ENCODE measurements around the gene SRGAP2C.
"Not testable (repeated sequence)": the region's sequence is repeated elsewhere in the genome, so short reads cannot be mapped to it uniquely, and the experiment has no call there.

The SRGAP2C gene

GRCh38 chr1:121362234-121362883, 177.6 kb downstream of the SRGAP2C start:
- H3K4me2 ChIP-seq (ENCODE audit: low read depth, low read length, poor library complexity, severe bottlenecking); H3K36me3 ChIP-seq (ENCODE audit: low read length); H2AFZ ChIP-seq (ENCODE audit: low read depth, low read length, severe bottlenecking); H3K27ac ChIP-seq (ENCODE audit: low read depth, low read length); H4K20me1 ChIP-seq (ENCODE audit: low read depth, low read length); H3K4me3 ChIP-seq (ENCODE audit: insufficient read depth, low read length, poor library complexity, severe bottlenecking); H3F3A ChIP-seq (ENCODE audit: insufficient read depth); H3K27me3 ChIP-seq (ENCODE audit: low read length); H3K9ac ChIP-seq (ENCODE audit: low read length); H3K9me3 ChIP-seq (ENCODE audit: insufficient read depth, low read length); H3K79me2 ChIP-seq (ENCODE audit: insufficient read depth, low read length); H3K9me2 ChIP-seq (replicated peaks; ENCODE audit: insufficient read depth, low read length): not testable (repeated sequence)

GRCh38 chr1:121365316-121365715, 180.5 kb downstream of the SRGAP2C start:
- not testable (repeated sequence) for H3F3A ChIP-seq (ENCODE audit: insufficient read depth); H3K27ac ChIP-seq (ENCODE audit: low read depth, low read length); H2AFZ ChIP-seq (ENCODE audit: low read depth, low read length, severe bottlenecking); H3K4me3 ChIP-seq (ENCODE audit: insufficient read depth, low read length, poor library complexity, severe bottlenecking); H3K27me3 ChIP-seq (ENCODE audit: low read length); H4K20me1 ChIP-seq (ENCODE audit: low read depth, low read length); H3K36me3 ChIP-seq (ENCODE audit: low read length); H3K9me2 ChIP-seq (replicated peaks; ENCODE audit: insufficient read depth, low read length); H3K9ac ChIP-seq (ENCODE audit: low read length); H3K4me2 ChIP-seq (ENCODE audit: low read depth, low read length, poor library complexity, severe bottlenecking); H3K79me2 ChIP-seq (ENCODE audit: insufficient read depth, low read length); H3K9me3 ChIP-seq (ENCODE audit: insufficient read depth, low read length)

DNA sequence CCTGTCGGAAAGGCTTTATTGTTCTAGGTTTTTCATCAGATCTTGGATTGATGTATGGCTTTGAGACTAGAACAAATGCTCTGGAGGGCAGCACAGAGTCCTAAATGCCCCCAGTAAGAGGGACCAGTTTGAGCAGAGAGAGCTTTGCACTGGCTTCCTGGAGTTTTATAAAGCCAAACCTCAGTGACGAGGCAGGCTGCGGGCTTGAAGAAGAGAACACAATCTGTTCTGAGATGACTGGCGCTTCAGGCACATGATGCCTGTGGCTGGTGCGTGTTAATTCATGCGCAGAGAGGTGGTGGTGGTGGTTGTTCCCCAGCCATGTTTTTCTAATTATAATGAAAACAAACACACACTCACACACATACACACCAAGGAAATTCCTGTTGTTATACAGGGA, 180.9 kb downstream of the SRGAP2C start:
- not testable (repeated sequence) for H3K4me3 ChIP-seq (ENCODE audit: insufficient read depth, low read length, poor library complexity, severe bottlenecking); H3K4me2 ChIP-seq (ENCODE audit: low read depth, low read length, poor library complexity, severe bottlenecking); H3K27me3 ChIP-seq (ENCODE audit: low read length); H3K9me2 ChIP-seq (replicated peaks; ENCODE audit: insufficient read depth, low read length); H3K9ac ChIP-seq (ENCODE audit: low read length); H3K9me3 ChIP-seq (ENCODE audit: insufficient read depth, low read length); H3F3A ChIP-seq (ENCODE audit: insufficient read depth); H3K79me2 ChIP-seq (ENCODE audit: insufficient read depth, low read length); H2AFZ ChIP-seq (ENCODE audit: low read depth, low read length, severe bottlenecking); H3K27ac ChIP-seq (ENCODE audit: low read depth, low read length); H3K36me3 ChIP-seq (ENCODE audit: low read length); H4K20me1 ChIP-seq (ENCODE audit: low read depth, low read length)

DNA sequence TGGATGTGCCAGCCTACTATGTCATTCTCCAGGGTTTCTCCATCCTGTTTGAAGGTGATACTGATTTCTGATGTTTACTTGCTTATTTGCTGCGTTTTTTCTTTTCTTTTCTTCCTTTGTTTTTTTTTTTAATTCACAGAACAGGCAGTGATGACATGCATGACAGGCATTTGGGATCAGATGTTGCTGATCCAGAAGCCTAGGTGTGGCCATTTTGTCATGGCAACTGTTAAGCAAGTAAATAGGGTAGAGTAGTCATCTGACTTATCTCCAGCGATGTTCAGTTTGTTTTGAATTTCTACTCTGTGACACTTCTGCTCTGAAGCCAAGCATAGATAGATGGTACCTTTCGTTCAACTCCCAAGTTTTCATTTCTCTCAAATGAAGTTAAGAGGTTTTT, 181.4 kb downstream of the SRGAP2C start:
- not testable (repeated sequence) for H3K27me3 ChIP-seq (ENCODE audit: low read length); H3K4me3 ChIP-seq (ENCODE audit: insufficient read depth, low read length, poor library complexity, severe bottlenecking); H2AFZ ChIP-seq (ENCODE audit: low read depth, low read length, severe bottlenecking); H3K79me2 ChIP-seq (ENCODE audit: insufficient read depth, low read length); H3K9me2 ChIP-seq (replicated peaks; ENCODE audit: insufficient read depth, low read length); H3K9ac ChIP-seq (ENCODE audit: low read length); H3K9me3 ChIP-seq (ENCODE audit: insufficient read depth, low read length); H4K20me1 ChIP-seq (ENCODE audit: low read depth, low read length); H3F3A ChIP-seq (ENCODE audit: insufficient read depth); H3K27ac ChIP-seq (ENCODE audit: low read depth, low read length); H3K4me2 ChIP-seq (ENCODE audit: low read depth, low read length, poor library complexity, severe bottlenecking); H3K36me3 ChIP-seq (ENCODE audit: low read length)

DNA sequence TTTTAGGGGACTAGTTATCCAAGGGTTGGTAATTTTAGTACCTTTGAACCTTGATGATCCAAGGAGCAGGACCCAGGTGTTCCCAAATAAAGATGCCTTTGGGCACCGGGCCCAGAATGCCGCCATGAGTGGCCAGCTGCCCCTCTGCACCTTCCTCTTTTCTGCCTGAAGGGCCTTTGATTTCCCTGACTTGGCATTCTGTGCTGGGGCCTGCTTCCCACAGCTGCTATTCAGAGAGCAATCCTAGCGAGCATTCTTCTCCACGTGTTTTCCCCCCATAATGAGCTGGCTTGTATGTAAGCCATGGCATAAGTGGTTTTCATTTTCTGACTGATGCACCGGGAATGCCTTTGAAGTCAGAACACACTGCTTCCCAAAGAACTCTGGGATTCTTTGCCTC, 184.1 kb downstream of the SRGAP2C start:
- H3K9ac ChIP-seq (ENCODE audit: low read length); H3K27me3 ChIP-seq (ENCODE audit: low read length); H3K4me2 ChIP-seq (ENCODE audit: low read depth, low read length, poor library complexity, severe bottlenecking); H3K9me2 ChIP-seq (replicated peaks; ENCODE audit: insufficient read depth, low read length); H4K20me1 ChIP-seq (ENCODE audit: low read depth, low read length); H3F3A ChIP-seq (ENCODE audit: insufficient read depth); H2AFZ ChIP-seq (ENCODE audit: low read depth, low read length, severe bottlenecking); H3K9me3 ChIP-seq (ENCODE audit: insufficient read depth, low read length); H3K4me3 ChIP-seq (ENCODE audit: insufficient read depth, low read length, poor library complexity, severe bottlenecking); H3K27ac ChIP-seq (ENCODE audit: low read depth, low read length); H3K36me3 ChIP-seq (ENCODE audit: low read length); H3K79me2 ChIP-seq (ENCODE audit: insufficient read depth, low read length): not testable (repeated sequence)

DNA sequence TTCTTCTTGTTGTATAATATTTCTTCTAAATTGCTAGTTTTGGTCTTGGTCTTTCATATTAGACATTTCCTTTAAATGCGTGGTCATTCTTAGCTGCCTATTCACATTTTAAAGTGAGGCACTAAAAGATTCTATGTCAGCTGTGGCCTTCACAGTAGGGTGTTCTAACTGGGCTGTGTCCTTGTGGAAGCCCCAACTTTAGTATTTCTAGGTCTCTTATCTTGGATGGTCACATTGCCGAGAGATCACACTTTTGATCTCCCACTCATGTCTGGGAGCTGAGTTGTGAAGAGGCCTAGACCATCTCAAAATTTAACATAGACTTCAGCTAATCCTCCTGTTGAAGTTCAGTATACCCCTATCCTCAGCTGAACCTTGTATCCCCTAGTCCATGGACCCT, 185.2 kb downstream of the SRGAP2C start:
- not testable (repeated sequence) for H3K4me2 ChIP-seq (ENCODE audit: low read depth, low read length, poor library complexity, severe bottlenecking); H3K27ac ChIP-seq (ENCODE audit: low read depth, low read length); H3K9me2 ChIP-seq (replicated peaks; ENCODE audit: insufficient read depth, low read length); H3K36me3 ChIP-seq (ENCODE audit: low read length); H3K79me2 ChIP-seq (ENCODE audit: insufficient read depth, low read length); H3F3A ChIP-seq (ENCODE audit: insufficient read depth); H3K9me3 ChIP-seq (ENCODE audit: insufficient read depth, low read length); H2AFZ ChIP-seq (ENCODE audit: low read depth, low read length, severe bottlenecking); H3K4me3 ChIP-seq (ENCODE audit: insufficient read depth, low read length, poor library complexity, severe bottlenecking); H4K20me1 ChIP-seq (ENCODE audit: low read depth, low read length); H3K9ac ChIP-seq (ENCODE audit: low read length); H3K27me3 ChIP-seq (ENCODE audit: low read length)

GRCh38 chr1:121374851-121375367, 190.1 kb downstream of the SRGAP2C start:
- H3K36me3 ChIP-seq (ENCODE audit: low read length); H3F3A ChIP-seq (ENCODE audit: insufficient read depth); H4K20me1 ChIP-seq (ENCODE audit: low read depth, low read length); H2AFZ ChIP-seq (ENCODE audit: low read depth, low read length, severe bottlenecking); H3K9ac ChIP-seq (ENCODE audit: low read length); H3K4me2 ChIP-seq (ENCODE audit: low read depth, low read length, poor library complexity, severe bottlenecking); H3K27me3 ChIP-seq (ENCODE audit: low read length); H3K9me2 ChIP-seq (replicated peaks; ENCODE audit: insufficient read depth, low read length); H3K27ac ChIP-seq (ENCODE audit: low read depth, low read length); H3K79me2 ChIP-seq (ENCODE audit: insufficient read depth, low read length); H3K4me3 ChIP-seq (ENCODE audit: insufficient read depth, low read length, poor library complexity, severe bottlenecking); H3K9me3 ChIP-seq (ENCODE audit: insufficient read depth, low read length): not testable (repeated sequence)

GRCh38 chr1:121376986-121377385, 192.2 kb downstream of the SRGAP2C start:
- H3K9ac ChIP-seq (ENCODE audit: low read length); H4K20me1 ChIP-seq (ENCODE audit: low read depth, low read length); H2AFZ ChIP-seq (ENCODE audit: low read depth, low read length, severe bottlenecking); H3K4me2 ChIP-seq (ENCODE audit: low read depth, low read length, poor library complexity, severe bottlenecking); H3K36me3 ChIP-seq (ENCODE audit: low read length); H3K27me3 ChIP-seq (ENCODE audit: low read length); H3K79me2 ChIP-seq (ENCODE audit: insufficient read depth, low read length); H3K4me3 ChIP-seq (ENCODE audit: insufficient read depth, low read length, poor library complexity, severe bottlenecking); H3K27ac ChIP-seq (ENCODE audit: low read depth, low read length); H3K9me2 ChIP-seq (replicated peaks; ENCODE audit: insufficient read depth, low read length); H3F3A ChIP-seq (ENCODE audit: insufficient read depth); H3K9me3 ChIP-seq (ENCODE audit: insufficient read depth, low read length): not testable (repeated sequence)

Measured in SU-DHL-6 (cell line).